ENCODE data around the gene C22orf31. TPM values are rescaled to one million over a fixed set of nuclear protein-coding genes. Genes with fewer than 3 reads are reported as not detected.

Gene C22orf31
- total and polyA plus RNA-seq, 2 experiments from 2014 or later: 0.36 TPM; not detected in 1

- no peak for ATAC-seq
- no peak for DNase-seq (ENCODE audit: low spot score)
- Histone ChIP-seq H3K4me3 (no peak overlapping the region), H3F3A (replicated peaks; ENCODE audit: low read depth) (no peaks in the 10 kb centered on the region), H3K27ac (ENCODE audit: low read depth) (peak overlapping the region; percentile 59; the same call in 1 of the 2 replicates), H4K20me1 (replicated peaks; ENCODE audit: insufficient read depth) (no peaks in the 10 kb centered on the region; the same call in 1 of the 2 replicates), H3K4me1 (ENCODE audit: insufficient read depth) (peaks cover 23% of the 10 kb centered on the region), H3K36me3 (ENCODE audit: insufficient read depth) (no peaks in the 10 kb centered on the region), H3K4me2 (no peak overlapping the region; the same call in 1 of the 2 replicates), H3K27me3 (ENCODE audit: insufficient read depth) (no peaks in the 10 kb centered on the region), H2AFZ (no peak overlapping the region), H3K9me2 (ENCODE audit: insufficient read depth) (no peaks in the 10 kb centered on the region), H3K79me2 (replicated peaks; ENCODE audit: insufficient read depth) (peaks cover 47% of the 10 kb centered on the region)
- Mint-ChIP-seq H3K4me1 (peaks cover 44% of the 10 kb centered on the region), H3K9me3 (peaks cover 3% of the 10 kb centered on the region; the same call in 2 of the 3 replicates), H3K4me3 (no peak overlapping the region), H3K36me3 (ENCODE audit: low read depth) (peaks cover 13% of the 10 kb centered on the region), H3K27me3 (ENCODE audit: insufficient read depth, low read depth, poor library complexity) (peaks cover 16% of the 10 kb centered on the region), H3K27ac (no peak overlapping the region)
- TF ChIP-seq ZNF114 (CRISPR knock-in tag; IDR thresholded peaks at IDR 0.05) (no peak), JUNB (IDR thresholded peaks at IDR 0.05; ENCODE audit: unreplicated experiment) (no peak)
- TF ChIP-seq, protein P1, sequence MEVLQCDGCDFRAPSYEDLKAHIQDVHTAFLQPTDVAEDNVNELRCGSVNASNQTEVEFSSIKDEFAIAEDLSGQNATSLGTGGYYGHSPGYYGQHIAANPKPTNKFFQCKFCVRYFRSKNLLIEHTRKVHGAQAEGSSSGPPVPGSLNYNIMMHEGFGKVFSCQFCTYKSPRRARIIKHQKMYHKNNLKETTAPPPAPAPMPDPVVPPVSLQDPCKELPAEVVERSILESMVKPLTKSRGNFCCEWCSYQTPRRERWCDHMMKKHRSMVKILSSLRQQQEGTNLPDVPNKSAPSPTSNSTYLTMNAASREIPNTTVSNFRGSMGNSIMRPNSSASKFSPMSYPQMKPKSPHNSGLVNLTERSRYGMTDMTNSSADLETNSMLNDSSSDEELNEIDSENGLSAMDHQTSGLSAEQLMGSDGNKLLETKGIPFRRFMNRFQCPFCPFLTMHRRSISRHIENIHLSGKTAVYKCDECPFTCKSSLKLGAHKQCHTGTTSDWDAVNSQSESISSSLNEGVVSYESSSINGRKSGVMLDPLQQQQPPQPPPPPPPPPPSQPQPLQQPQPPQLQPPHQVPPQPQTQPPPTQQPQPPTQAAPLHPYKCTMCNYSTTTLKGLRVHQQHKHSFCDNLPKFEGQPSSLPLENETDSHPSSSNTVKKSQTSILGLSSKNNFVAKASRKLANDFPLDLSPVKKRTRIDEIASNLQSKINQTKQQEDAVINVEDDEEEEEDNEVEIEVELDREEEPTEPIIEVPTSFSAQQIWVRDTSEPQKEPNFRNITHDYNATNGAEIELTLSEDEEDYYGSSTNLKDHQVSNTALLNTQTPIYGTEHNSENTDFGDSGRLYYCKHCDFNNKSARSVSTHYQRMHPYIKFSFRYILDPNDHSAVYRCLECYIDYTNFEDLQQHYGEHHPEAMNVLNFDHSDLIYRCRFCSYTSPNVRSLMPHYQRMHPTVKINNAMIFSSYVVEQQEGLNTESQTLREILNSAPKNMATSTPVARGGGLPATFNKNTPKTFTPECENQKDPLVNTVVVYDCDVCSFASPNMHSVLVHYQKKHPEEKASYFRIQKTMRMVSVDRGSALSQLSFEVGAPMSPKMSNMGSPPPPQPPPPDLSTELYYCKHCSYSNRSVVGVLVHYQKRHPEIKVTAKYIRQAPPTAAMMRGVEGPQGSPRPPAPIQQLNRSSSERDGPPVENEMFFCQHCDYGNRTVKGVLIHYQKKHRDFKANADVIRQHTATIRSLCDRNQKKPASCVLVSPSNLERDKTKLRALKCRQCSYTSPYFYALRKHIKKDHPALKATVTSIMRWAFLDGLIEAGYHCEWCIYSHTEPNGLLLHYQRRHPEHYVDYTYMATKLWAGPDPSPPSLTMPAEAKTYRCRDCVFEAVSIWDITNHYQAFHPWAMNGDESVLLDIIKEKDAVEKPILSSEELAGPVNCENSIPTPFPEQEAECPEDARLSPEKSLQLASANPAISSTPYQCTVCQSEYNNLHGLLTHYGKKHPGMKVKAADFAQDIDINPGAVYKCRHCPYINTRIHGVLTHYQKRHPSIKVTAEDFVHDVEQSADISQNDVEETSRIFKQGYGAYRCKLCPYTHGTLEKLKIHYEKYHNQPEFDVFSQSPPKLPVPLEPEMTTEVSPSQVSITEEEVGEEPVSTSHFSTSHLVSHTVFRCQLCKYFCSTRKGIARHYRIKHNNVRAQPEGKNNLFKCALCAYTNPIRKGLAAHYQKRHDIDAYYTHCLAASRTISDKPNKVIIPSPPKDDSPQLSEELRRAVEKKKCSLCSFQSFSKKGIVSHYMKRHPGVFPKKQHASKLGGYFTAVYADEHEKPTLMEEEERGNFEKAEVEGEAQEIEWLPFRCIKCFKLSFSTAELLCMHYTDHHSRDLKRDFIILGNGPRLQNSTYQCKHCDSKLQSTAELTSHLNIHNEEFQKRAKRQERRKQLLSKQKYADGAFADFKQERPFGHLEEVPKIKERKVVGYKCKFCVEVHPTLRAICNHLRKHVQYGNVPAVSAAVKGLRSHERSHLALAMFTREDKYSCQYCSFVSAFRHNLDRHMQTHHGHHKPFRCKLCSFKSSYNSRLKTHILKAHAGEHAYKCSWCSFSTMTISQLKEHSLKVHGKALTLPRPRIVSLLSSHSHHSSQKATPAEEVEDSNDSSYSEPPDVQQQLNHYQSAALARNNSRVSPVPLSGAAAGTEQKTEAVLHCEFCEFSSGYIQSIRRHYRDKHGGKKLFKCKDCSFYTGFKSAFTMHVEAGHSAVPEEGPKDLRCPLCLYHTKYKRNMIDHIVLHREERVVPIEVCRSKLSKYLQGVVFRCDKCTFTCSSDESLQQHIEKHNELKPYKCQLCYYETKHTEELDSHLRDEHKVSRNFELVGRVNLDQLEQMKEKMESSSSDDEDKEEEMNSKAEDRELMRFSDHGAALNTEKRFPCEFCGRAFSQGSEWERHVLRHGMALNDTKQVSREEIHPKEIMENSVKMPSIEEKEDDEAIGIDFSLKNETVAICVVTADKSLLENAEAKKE (CRISPR knock-in tag; IDR thresholded peaks at IDR 0.05): no peak
- TF ChIP-seq, protein P2, sequence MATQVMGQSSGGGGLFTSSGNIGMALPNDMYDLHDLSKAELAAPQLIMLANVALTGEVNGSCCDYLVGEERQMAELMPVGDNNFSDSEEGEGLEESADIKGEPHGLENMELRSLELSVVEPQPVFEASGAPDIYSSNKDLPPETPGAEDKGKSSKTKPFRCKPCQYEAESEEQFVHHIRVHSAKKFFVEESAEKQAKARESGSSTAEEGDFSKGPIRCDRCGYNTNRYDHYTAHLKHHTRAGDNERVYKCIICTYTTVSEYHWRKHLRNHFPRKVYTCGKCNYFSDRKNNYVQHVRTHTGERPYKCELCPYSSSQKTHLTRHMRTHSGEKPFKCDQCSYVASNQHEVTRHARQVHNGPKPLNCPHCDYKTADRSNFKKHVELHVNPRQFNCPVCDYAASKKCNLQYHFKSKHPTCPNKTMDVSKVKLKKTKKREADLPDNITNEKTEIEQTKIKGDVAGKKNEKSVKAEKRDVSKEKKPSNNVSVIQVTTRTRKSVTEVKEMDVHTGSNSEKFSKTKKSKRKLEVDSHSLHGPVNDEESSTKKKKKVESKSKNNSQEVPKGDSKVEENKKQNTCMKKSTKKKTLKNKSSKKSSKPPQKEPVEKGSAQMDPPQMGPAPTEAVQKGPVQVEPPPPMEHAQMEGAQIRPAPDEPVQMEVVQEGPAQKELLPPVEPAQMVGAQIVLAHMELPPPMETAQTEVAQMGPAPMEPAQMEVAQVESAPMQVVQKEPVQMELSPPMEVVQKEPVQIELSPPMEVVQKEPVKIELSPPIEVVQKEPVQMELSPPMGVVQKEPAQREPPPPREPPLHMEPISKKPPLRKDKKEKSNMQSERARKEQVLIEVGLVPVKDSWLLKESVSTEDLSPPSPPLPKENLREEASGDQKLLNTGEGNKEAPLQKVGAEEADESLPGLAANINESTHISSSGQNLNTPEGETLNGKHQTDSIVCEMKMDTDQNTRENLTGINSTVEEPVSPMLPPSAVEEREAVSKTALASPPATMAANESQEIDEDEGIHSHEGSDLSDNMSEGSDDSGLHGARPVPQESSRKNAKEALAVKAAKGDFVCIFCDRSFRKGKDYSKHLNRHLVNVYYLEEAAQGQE (IDR thresholded peaks at IDR 0.05; ENCODE audit: unreplicated experiment): no peak
Measured at GRCh38 chr22:29014293-29014692, 47.3 kb downstream of the C22orf31 start.
